Measurements from ENCODE around the gene NOP53.

GRCh38 chr19:47729468-47729798, 15.9 kb upstream of the NOP53 start:
- TF ChIP-seq POLR2AphosphoS5 (IDR thresholded peaks at IDR 0.05; ENCODE audit: low read depth), result no peak
- TF ChIP-seq CTCF (conservative IDR thresholded peaks at IDR 0.05; ENCODE audit: low read depth in 2 of 2), result no peak
- no peak for TF ChIP-seq REST (IDR thresholded peaks at IDR 0.05; ENCODE audit: unreplicated experiment)
- TF ChIP-seq EZH2 (IDR thresholded peaks at IDR 0.05; ENCODE audit: low read depth, unreplicated experiment), result no peak
- TF ChIP-seq EZH2phosphoT487 (IDR thresholded peaks at IDR 0.05; ENCODE audit: unreplicated experiment), result no peak
